ENCODE data around the gene NXF3.
"Not testable (repeated sequence)": the region's sequence is repeated elsewhere in the genome, so short reads cannot be mapped to it uniquely, and the experiment has no call there.

Gene NXF3, protein sequence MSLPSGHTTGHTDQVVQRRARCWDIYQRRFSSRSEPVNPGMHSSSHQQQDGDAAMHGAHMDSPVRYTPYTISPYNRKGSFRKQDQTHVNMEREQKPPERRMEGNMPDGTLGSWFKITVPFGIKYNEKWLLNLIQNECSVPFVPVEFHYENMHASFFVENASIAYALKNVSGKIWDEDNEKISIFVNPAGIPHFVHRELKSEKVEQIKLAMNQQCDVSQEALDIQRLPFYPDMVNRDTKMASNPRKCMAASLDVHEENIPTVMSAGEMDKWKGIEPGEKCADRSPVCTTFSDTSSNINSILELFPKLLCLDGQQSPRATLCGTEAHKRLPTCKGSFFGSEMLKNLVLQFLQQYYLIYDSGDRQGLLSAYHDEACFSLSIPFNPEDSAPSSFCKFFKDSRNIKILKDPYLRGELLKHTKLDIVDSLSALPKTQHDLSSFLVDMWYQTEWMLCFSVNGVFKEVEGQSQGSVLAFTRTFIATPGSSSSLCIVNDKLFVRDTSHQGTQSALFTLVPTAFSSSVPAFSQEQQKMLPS

DNA sequence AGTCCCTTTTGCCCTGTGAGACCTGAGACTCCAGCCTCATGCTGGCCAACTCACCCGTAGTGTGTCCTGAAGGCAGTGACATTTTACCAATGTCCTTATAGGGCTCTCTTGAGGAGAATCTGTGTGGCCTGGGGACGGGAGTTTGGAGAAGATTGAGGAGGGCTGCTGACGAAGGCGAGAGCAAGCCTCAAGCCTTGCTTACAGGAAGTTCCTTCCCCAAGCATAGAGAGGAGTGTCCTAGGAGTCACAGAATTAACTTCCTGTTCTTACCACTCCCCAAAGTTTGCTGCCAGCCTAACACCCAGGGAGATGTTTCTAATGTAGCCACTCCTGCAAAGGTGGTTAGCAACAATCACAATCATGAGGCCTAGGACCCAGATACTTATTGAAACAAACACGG is at the start of gene NXF3:
TSS of gene NXF3 (minus strand) at position 202 of the 400 bp plus-strand sequence. CDS start at position 82, 120 bp downstream.
- H3K4me3 Mint-ChIP-seq: no peak within 1 kb of the TSS
- H3K9me3 Mint-ChIP-seq: no peaks in the 10 kb centered on the region
- no peak within 1 kb of the TSS for H3K27ac Mint-ChIP-seq
- ATAC-seq (no peak), DNase-seq (no peak)
- H3K4me1 Mint-ChIP-seq: no peaks in the 10 kb centered on the region
- no peaks in the 10 kb centered on the region for H3K27me3 Mint-ChIP-seq

DNA sequence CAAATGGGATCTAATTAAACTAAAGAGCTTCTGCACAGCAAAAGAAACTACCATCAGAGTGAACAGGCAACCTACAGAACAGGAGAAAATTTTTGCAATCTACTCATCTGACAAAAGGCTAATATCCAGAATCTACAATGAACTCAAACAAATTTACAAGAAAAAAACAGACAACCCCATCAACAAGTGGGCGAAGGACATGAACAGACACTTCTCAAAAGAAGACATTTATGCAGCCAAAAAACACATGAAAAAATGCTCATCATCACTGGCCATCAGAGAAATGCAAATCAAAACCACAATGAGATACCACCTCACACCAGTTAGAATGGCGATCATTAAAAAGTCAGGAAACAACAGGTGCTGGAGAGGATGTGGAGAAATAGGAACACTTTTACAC is 43.6 kb upstream of the NXF3 start:
- not testable (repeated sequence) for H3K4me1 Mint-ChIP-seq, ATAC-seq, H3K27ac Mint-ChIP-seq, H3K9me3 Mint-ChIP-seq, H3K4me3 Mint-ChIP-seq, H3K27me3 Mint-ChIP-seq, DNase-seq

DNA sequence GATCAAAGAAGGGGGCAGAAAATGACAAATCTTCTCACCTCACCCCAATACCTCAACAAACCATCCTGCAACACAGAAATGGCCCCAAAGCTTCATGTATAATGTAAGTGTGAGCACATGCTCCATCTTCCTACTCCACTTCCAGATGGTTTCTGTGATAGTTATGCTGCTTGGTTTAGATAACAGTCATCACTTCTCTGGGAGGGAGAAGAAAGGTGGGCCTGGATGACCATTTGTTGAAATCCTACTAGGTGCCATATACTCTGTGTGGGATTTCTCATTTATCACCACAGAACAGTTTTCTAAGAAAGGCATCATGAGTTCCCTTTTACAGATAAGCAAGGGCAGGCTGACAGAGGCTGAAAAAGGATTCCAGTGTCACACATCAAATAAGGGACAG is 31.3 kb upstream of the NXF3 start:
- no peaks in the 10 kb centered on the region for H3K9me3 Mint-ChIP-seq
- H3K27me3 Mint-ChIP-seq: no peaks in the 10 kb centered on the region
- no peak overlapping the region for H3K27ac Mint-ChIP-seq
- ATAC-seq (no peak), DNase-seq (no peak)
- H3K4me3 Mint-ChIP-seq: no peak overlapping the region
- H3K4me1 Mint-ChIP-seq: peaks cover 6% of the 10 kb centered on the region

DNA sequence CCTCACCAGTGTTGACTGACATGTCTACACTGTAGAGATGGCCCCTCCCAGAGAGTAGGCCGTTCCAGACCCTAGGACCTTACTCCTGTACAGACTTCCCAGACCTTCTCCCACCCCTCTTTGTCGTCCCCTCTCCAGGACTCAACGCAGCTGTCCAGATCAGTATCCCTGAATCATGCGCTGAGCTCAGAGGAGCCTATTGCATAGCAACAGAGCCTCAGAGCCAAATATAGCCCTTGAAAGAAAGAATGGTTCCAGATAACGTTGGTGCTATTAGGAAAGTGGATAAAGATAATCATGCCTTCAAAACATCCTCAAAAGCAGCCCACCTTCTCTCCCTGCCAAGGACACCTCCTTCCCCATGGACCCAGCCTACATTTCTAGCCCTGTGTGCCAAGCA is 27.8 kb upstream of the NXF3 start:
- H3K27ac Mint-ChIP-seq: no peak overlapping the region
- DNase-seq (no peak), ATAC-seq (no peak)
- no peaks in the 10 kb centered on the region for H3K27me3 Mint-ChIP-seq
- no peaks in the 10 kb centered on the region for H3K9me3 Mint-ChIP-seq
- no peaks in the 10 kb centered on the region for H3K4me1 Mint-ChIP-seq
- no peak overlapping the region for H3K4me3 Mint-ChIP-seq

DNA sequence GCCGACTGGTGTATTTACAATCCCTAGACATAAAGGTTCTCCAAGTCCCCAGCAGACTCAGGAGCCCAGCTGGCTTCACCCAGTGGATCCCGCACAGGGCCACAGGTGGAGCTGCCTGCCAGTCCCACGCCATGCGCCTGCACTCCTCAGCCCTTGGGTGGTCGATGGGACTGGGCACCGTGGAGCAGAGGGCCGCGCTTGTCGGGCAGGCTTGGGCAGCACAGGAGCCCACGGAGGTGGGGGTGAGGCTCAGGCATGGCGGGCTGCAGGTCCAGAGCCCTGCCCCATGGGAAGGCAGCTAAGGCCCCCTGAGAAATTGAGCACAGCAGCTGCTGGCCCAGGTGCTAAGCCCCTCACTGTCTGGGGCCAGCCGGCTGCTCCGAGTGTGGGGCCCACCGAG is 24.0 kb upstream of the NXF3 start:
- H3K9me3 Mint-ChIP-seq, H3K27ac Mint-ChIP-seq, H3K27me3 Mint-ChIP-seq, H3K4me1 Mint-ChIP-seq, H3K4me3 Mint-ChIP-seq, DNase-seq, ATAC-seq: not testable (repeated sequence)

DNA sequence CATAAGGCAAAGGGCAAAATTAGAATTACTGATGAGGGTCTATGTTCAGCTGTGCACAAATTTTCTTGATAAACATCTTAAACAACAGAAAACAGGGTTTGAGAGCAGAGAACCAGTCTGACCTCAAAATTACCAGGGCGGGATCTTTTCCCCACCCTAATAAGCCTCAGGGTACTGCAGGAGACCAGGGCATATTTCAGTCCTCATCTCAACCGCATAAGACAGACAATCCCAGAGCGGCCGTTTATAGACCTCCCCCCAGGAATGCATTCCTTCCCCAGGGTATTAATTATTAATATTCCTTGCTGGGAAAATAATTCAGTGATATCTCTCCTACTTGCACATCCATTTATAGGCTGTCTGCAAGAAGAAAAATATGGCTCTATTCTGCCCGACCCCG is 16.6 kb upstream of the NXF3 start:
- DNase-seq, H3K4me3 Mint-ChIP-seq, H3K4me1 Mint-ChIP-seq, H3K27me3 Mint-ChIP-seq, ATAC-seq, H3K27ac Mint-ChIP-seq: not testable (repeated sequence)
- H3K9me3 Mint-ChIP-seq: peaks cover 4 to 12% of the 10 kb centered on the region in 2 donors

DNA sequence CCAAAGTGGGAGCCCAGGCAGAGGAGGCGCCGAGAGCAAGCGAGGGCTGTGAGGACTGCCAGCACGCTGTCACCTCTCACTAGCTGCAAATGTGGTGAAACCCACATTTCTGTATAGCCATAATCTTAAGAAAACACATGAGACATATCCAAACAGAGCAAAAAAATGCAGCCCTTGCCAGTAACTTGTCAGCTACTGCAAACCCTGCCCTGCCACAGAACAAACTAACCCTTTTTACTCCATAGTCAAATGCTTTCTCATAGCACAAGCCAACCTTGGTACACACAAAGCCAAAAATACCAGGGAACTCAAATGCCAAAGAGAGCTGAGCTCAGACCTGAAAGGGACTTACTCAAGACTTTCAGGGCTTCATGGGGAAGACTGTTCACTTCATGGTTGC is 14.9 kb upstream of the NXF3 start:
- Mint-ChIP-seq H3K27me3 (no peaks in the 10 kb centered on the region), H3K4me1 (no peaks in the 10 kb centered on the region), H3K9me3 (peaks cover 4 to 12% of the 10 kb centered on the region in 2 donors), H3K27ac (no peak overlapping the region), H3K4me3 (no peak overlapping the region)
- no peak for ATAC-seq
- DNase-seq: no peak

DNA sequence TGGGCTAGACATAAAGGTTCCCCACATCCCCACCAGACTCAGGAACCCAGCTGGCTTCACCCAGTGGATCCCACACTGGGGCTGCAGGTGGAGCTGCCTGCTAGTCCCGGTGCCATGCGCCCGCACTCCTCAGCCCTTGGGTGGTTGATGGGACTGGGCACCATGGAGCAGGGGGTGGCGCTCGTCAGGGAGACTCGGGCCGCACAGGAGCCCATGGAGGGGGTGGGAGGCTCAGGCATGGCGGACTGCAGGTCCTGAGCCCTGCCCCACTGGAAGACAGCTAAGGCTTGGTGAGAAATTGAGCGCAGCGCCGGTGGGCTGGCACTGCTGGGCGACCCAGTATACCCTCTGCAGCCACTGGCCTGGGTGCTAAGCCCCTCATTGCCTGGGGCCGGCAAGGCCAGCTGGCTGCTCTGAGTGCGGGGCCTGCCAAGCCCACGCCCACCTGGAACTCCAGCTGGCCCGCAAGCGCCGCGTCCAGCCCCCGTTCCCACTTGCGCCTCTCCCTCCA is 14.3 kb upstream of the NXF3 start:
- H3K9me3 Mint-ChIP-seq: peaks cover 4 to 12% of the 10 kb centered on the region in 2 donors
- not testable (repeated sequence) for H3K27ac Mint-ChIP-seq, H3K4me1 Mint-ChIP-seq, DNase-seq, H3K4me3 Mint-ChIP-seq, H3K27me3 Mint-ChIP-seq, ATAC-seq

- ATAC-seq, H3K27ac Mint-ChIP-seq, H3K27me3 Mint-ChIP-seq, H3K4me1 Mint-ChIP-seq, DNase-seq, H3K9me3 Mint-ChIP-seq, H3K4me3 Mint-ChIP-seq: not testable (repeated sequence)
Observed at GRCh38 chrX:103104370-103104769, 11.4 kb upstream of the NXF3 start.

DNA sequence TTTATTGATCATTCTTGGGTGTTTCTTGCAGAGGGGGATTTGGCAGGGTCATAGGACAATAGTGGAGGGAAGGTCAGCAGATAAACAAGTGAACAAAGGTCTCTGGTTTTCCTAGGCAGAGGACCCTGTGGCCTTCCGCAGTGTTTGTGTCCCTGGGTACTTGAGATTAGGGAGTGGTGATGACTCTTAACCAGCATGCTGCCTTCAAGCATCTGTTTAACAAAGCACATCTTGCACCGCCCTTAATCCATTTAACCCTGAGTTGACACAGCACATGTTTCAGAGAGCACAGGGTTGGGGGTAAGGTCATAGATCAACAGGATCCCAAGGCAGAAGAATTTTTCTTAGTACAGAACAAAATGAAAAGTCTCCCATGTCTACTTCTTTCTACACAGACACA is 10.9 kb upstream of the NXF3 start:
- not testable (repeated sequence) for DNase-seq, ATAC-seq, H3K4me3 Mint-ChIP-seq, H3K27ac Mint-ChIP-seq, H3K4me1 Mint-ChIP-seq, H3K27me3 Mint-ChIP-seq, H3K9me3 Mint-ChIP-seq

DNA sequence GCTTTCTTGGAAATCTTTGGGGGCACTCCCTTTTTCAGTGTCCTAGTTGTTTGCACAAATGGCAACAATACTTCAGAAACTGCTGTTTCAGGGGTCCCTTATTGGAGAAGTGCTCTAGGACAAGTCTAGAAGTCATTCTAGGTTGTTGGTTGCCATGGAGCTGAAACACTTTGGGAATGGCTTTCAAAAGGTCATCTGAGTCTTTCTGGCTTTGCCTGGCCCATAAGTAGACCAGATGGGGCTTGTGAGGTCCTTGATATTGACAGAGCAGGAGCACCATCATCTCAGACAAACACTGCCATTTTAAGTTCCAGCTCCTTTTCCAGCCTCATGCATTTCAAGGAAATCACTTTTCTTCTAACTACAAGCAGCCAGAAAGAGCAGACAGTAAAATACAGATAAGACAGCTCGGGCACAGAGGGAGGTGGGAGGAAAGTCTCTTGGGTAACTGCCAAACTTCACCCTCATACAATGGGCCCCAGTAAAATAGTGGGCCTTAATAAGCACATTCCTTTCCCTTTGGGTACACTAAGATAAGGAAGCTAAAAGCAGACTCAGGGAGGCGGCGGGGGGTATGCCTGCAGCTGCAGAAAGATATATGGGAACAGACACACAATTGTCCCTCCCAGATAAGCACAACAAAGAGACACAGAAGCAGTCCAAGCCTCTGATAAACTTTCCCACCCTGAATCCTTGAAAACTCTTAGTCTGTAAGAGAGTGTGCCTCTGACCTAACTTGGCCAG is 8.5 kb upstream of the NXF3 start:
- DNase-seq (no peak), ATAC-seq (no peak)
- H3K4me3 Mint-ChIP-seq: no peak overlapping the region
- H3K27me3 Mint-ChIP-seq: peaks cover 7% of the 10 kb centered on the region
- no peaks in the 10 kb centered on the region for H3K9me3 Mint-ChIP-seq
- H3K27ac Mint-ChIP-seq: no peak overlapping the region
- no peaks in the 10 kb centered on the region for H3K4me1 Mint-ChIP-seq

- Mint-ChIP-seq H3K4me3 (no peak overlapping the region), H3K4me1 (no peaks in the 10 kb centered on the region), H3K27ac (no peak overlapping the region), H3K27me3 (peaks cover 7% of the 10 kb centered on the region), H3K9me3 (no peaks in the 10 kb centered on the region)
- DNase-seq (no peak), ATAC-seq (no peak)
Observed at GRCh38 chrX:103100484-103100883, 7.5 kb upstream of the NXF3 start.

DNA sequence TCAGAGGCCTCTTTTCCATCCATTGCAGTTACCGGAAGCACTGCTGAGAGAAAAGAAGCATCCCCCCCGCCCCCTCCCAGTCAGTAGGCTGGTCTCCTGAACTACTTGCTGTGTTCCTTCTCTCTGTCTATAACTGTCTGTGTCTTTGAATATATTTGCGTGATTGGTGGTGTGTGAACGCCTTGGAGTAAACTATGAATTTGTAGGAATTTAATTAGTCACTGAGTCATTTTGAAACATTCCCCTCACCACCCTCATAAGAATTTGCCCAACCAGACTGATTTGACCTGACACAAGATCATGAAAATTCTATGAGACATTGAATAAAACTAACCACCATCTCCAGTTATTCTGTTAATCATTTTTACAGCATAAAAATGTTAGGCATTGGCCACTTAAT is 6.7 kb upstream of the NXF3 start:
- DNase-seq: no peak

GRCh38 chrX:103098488-103098887 is 5.5 kb upstream of the NXF3 start:
- no peak overlapping the region for H3K4me3 Mint-ChIP-seq
- no peaks in the 10 kb centered on the region for H3K9me3 Mint-ChIP-seq
- DNase-seq: no peak
- peaks cover 7% of the 10 kb centered on the region for H3K27me3 Mint-ChIP-seq
- no peak overlapping the region for H3K27ac Mint-ChIP-seq
- no peaks in the 10 kb centered on the region for H3K4me1 Mint-ChIP-seq
- no peak for ATAC-seq

More for the DNA sequence above, 6.7 kb upstream of the NXF3 start:
- Mint-ChIP-seq H3K9me3 (no peaks in the 10 kb centered on the region), H3K4me1 (no peaks in the 10 kb centered on the region), H3K27me3 (peaks cover 7% of the 10 kb centered on the region), H3K27ac (no peak overlapping the region), H3K4me3 (no peak overlapping the region)
- no peak for ATAC-seq

DNA sequence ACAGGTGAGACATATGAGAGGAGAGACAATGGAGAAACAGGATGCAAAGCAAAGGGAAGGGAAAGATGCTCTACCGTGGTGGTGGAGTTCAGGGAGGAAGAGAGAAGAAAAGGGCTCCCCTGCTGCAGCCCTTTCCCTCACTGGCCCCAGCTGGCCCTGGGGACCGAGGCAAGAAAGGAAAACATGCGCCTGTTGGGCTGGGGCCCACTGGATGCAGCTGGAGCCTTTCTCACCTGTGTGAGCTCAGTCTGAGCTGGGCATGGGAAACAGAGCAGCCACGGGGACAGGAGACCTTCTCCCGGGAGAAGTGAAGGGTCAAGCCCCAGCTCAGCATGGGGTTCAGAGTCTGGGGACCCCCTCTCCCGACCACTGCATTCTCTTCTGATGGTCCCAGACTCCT is 11.9 kb downstream of the NXF3 start:
- Mint-ChIP-seq H3K4me3 (no peak overlapping the region), H3K27ac (no peak overlapping the region), H3K27me3 (peaks cover 10% of the 10 kb centered on the region), H3K4me1 (no peaks in the 10 kb centered on the region), H3K9me3 (no peaks in the 10 kb centered on the region)
- ATAC-seq (no peak), DNase-seq (no peak)

DNA sequence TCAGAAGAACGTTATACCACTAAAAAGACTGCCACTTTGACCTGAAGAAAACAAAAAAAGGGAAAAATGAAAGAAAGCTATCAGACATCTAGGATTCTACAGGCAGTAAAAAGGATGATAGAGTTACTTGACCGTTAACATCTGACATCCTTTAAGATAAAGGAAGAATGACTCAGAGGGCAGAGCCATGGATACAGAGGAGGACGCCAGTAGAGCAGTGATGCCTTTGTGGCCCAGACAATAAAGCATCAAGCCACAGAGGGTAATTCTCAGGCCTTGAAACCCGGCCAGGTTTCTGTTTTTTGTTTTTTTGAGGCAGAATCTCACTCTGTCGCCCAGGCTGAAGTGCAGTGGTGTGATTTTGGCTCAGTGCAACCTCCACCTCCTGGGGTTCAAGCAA is 19.5 kb downstream of the NXF3 start:
- no peak for ATAC-seq
- no peaks in the 10 kb centered on the region for H3K4me1 Mint-ChIP-seq
- H3K27ac Mint-ChIP-seq: no peak overlapping the region
- no peaks in the 10 kb centered on the region for H3K27me3 Mint-ChIP-seq
- H3K4me3 Mint-ChIP-seq: no peak overlapping the region
- no peaks in the 10 kb centered on the region for H3K9me3 Mint-ChIP-seq
- DNase-seq: no peak
